CD4-positive, alpha-beta T cell treated with Interleukin-15 for 4 hours (primary cell): ENCODE measurements around the gene YPEL1.
"Not testable (repeated sequence)": the region's sequence is repeated elsewhere in the genome, so short reads cannot be mapped to it uniquely, and the experiment has no call there.

ENCODE experiments used
- DNase-seq: peaks from one replicate; pipeline ENCODE4 v3.0.0-alpha.2; 2020; ENCODE audit warnings: low spot score

Gene YPEL1

GRCh38 chr22:21698430-21699329, 36.9 kb downstream of the YPEL1 start:
- no peak for DNase-seq

GRCh38 chr22:21697880-21698279, 37.7 kb downstream of the YPEL1 start:
- no peak for DNase-seq

DNA sequence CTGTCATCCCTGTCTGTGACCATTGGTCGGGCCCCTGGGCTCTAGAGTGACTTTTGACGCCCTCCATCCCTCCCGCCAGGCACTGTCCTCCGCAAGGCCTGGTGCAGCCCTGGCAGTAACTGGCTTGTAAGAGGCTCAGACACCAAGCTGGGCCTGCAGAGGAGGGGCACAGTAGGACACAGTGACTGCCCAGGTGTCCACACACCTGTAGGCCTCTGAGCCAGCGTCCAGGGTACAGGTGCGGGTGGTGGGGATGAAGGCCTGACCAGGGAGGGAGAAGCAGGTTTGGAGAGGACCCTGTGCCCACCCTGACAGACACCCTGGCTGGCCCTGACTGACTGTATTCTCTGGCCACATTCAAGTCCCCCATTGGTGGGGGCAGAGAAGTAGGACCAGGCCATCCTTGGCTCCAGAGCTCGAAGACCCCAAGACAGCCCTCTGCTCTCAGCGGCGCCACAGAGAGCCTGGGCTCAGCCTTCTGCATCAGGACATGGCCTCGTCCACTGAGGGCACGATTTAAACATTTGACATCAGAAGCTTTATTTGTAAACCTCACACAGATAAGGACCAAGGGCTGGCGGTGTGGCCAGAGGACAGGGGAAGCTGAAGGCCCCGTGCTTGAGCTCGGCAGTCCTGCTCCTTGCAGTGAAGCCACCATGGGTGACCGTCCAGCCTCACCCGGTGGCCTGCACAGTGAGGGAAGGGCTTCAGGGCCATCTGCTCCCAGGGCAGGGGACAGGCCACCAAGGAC, 38.4 kb downstream of the YPEL1 start:
- no peak for DNase-seq

- DNase-seq = no peak
These were observed 39.5 kb downstream of the YPEL1 start for GRCh38 chr22:21696115-21696514.

DNA sequence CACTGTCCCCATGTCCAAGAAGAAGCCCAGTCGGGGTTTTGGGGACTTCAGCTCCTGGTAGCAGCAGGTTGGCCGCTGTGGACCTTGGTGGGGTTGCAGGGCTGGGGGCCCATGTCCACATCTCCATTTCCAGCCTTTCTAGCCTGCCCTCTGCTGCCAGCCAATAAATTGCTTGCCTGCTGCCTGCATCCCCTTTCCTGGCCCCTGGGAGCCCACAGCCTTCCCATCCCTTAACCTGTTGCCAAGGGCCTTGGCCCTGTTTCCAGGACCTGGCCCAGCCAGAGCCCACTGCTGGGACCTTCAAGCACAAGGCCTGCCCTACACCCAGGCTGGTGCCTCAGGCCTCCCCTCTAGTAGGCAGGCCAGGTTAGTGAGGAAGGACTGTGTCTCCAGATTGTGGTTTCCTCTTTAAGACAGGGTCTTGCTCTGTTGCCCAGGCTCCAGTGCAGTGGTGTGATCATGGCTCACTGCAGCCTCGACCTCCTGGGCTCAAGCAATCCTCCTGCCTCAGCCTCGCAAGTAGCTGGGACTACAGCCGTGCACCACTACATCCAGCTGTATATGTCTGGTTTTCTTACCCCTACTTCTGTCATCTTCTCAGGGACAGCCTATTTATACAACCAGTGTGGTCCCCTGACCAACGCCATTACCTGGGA, 40.0 kb downstream of the YPEL1 start:
- DNase-seq = no peak

DNA sequence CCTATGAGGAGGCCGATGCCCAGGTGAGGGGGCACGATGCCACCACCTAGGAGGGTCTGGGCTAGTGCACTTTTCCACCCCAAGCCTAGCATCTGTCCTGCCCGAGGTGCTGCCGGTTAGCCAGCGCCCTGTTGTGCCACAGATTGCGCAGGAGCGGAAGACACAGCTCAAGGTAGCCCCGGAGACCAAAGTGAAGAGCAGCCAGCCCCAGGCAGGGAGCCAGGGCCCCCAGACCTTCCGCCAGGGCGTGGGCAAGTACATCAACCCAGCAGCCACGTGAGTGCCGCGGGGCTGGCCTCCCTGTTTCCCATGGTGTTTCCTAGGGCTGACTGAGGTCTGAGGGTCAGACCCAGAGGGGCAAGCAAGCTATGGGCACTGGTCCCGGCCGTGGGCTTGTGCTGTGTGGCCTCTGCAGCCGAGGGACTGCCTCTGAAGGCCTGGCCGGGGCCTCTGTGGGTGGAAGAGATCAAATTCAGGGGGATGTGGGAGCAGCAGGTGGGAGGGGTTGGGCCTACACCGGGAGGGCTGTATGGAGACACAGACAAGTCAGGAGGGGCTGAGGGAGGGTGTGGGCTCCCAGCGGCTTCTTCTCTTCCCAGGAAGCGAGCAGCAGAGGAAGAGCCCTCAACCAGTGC, 40.7 kb downstream of the YPEL1 start:
- no peak for DNase-seq

DNA sequence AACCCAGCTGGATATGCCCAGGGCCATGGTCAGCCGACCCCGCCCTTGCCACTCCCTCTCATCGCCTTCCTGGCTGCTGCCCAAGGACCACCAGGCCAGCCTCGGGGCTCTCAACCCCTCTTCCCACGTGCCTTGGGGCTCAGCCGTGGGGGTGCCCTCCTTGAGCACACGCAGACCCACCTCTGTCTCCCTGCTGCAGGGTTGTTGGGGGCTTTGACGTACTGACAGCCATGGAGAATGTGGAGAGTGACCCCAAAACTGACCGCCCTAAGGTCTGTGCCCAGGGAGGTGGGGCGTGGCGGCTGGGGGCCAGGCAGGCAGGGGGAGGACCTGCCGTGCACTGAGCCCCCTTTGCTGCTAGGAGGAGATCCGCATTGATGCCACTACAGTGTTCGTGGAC, 41.2 kb downstream of the YPEL1 start:
- DNase-seq = no peak

DNA sequence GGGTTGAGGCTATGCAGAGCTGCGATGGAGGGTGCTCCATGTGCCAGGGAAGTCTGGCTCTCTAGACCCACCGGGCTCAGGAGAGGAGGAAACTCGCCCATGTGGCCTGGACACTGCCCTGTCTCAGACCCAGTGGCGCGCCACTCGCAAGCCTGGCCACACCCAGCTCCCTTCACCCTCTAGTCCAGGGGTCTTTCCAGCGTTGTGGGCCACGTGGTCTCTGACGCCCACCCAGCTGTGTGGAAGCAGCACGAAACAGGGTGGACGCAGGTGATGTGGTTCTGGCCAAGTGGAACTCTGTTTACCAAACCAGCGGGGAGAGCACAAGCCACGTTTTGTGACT, 41.6 kb downstream of the YPEL1 start:
- no peak for DNase-seq

DNA sequence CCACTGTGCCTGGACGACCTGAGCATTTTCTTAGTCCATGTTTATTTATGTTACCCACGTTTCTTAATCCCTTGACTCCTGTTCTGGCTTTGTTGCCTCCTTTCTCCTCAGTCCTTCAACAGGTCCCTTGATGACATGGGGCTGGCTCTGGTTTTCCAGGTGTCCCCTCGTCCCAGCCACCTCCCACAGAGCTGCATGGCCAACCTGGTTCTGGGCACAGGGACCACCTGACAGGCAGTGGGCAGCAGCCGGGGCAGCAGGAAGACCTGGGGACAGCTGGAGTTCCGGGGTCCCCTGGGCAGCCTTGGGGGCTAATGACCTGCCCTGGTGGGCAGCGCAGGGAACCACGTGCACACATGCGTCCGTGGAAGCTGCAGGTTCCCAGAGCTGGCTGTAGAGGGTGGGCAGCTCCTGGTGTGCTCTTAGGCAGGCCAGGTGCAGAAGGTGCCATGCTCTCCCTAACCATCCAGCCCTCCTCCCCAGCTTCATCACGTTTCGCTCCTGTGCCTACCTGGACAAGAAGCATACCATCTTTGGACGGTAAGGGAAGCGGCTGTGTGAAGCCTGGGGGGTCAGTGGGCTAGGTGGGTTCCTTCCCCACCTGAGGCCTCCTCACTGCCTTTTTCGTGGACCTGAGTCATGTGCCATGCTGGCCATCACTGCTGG, 42.1 kb downstream of the YPEL1 start:
- no peak for DNase-seq

DNA sequence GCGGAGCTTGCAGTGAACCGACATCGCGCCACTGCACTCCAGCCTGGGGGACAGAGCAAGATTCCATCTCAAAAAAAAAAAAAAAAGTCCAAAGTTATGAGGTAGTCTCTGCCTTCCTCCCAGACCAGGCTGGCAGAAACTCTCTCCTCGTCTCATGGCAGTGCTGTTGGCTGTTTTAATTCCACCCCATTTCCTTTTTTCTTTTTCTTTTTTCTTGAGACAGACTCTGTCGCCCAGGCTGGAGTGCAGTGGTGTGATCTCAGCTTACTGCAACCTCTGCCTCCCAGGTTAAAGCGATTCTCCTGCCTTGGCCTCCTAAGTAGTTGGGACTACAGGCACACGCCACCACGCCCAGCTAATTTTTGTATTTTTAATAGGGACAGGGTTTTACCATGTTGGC, 42.7 kb downstream of the YPEL1 start:
- DNase-seq = not testable (repeated sequence)

- DNase-seq = no peak
These were observed 43.8 kb downstream of the YPEL1 start for GRCh38 chr22:21691816-21692215.

DNA sequence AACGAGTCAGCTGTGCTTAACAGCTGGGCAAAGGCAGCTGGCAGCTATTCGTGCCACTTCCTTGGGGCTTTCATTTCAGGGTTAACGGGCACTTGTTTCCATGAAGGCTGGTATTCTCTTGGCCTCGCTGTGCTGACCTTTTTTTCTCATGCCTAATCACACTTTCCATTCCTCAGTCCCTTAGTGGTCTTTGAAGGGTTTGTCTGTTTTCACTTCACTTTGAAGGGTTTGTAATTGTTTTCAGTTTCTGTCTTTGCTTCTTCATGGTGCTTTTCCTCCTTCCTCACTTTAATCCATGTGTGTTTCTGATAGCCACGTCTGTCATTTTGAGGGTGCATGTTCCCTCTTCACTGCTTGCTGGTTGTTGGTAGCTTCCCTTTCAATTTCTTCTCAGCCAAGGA, 45.2 kb downstream of the YPEL1 start:
- no peak for DNase-seq

DNA sequence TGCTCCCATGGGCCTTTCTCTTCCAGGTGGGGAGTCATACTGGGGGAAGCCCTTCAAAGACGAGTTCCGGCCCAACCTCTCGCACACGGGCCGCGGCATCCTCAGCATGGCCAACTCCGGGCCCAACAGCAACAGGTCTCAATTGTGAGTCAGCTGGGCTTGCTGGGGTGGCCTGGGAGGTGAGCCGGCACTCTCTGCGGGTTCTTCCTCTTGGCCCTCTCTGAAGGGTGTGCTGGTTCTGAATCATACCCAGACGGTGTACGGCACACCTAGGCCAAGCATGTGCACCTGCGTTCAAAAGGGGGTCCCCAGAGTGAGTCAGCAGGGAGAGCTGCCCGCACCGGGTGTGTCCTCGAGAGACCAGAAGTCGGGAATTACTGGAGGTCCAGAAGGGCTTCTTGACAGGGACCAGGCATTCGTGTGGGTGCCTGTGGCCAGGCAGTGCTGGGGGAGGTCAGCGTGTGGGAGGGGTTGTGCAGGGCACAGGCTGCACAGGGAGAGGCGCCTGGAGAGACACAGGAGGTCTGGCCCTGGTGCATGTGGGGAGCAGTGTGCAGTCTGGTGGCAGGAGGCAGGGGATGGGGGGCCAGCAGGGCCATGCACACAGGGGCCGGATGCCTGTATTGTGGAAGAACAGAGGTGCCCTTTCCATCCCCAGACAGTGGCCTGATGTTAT, 46.8 kb downstream of the YPEL1 start:
- no peak for DNase-seq

- no peak for DNase-seq
These were observed 47.3 kb downstream of the YPEL1 start for GRCh38 chr22:21688341-21688705.

DNA sequence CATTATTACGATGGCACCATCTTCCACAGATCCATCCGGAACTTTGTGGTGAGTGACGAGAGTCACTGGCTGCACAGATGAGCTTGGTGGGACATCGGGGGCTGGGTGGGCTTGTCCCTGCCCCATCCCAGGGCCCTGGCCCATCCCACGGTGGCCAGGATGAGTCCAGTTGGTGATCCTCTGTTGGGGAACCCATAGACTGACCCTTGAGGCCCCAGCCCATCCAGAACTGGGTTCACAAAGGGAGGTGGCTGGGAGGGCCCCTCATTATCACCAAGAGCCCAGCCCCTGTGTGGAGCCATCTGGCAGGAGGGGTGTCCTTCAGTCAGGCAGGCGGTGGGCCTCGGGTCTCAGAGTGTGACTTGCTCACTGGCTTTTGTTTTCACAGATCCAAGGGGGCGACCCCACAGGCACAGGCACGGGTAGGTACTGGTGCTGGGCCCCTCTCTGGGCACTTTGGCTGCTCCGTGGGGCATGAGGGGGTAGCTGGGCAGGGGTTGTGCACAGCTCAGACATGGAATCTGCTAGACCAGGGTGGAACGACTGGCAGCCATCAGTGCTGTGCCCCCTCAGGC, 47.8 kb downstream of the YPEL1 start:
- no peak for DNase-seq

- no peak for DNase-seq
These were observed 48.8 kb downstream of the YPEL1 start for GRCh38 chr22:21686634-21687393.

DNA sequence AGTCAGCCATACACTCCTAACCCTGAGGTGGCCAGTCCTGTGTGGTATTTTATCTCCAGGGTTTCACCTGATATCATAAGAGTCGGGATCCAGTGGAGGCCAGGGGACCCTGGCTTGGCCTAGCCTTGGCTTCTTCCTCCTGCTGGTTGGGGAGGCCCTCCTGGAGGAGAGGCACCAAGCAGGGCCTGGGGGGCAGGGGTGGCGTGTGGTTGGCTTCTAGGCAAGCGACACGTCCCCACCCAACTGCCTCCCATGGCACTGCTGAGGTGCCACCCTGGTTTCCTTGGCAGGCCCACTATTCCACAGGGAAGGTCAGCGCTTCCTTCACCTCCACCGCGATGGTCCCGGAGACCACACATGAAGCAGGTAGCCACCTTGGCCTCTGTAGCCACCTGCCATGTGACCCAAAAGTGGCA, 49.4 kb downstream of the YPEL1 start:
- no peak for DNase-seq

GRCh38 chr22:21685164-21685513, 50.5 kb downstream of the YPEL1 start:
- DNase-seq = no peak

- DNase-seq = no peak
These were observed 51.0 kb downstream of the YPEL1 start for GRCh38 chr22:21684492-21685163.

GRCh38 chr22:21683401-21683811, 52.2 kb downstream of the YPEL1 start:
- no peak for DNase-seq
